NCI-H446 (cell line): Measurements from ENCODE around the gene HVCN1.
A peak's percentile ranks its signal among the peaks of the same experiment; 100 is the strongest.
"Not testable (repeated sequence)": the region's sequence is repeated elsewhere in the genome, so short reads cannot be mapped to it uniquely, and the experiment has no call there.

Source experiments
- DNase-seq, 2 experiments: peaks; one replicate each; lab custom pipeline; 2025; lab: John Stamatoyannopoulos, UW

The HVCN1 gene, protein sequence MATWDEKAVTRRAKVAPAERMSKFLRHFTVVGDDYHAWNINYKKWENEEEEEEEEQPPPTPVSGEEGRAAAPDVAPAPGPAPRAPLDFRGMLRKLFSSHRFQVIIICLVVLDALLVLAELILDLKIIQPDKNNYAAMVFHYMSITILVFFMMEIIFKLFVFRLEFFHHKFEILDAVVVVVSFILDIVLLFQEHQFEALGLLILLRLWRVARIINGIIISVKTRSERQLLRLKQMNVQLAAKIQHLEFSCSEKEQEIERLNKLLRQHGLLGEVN

DNA sequence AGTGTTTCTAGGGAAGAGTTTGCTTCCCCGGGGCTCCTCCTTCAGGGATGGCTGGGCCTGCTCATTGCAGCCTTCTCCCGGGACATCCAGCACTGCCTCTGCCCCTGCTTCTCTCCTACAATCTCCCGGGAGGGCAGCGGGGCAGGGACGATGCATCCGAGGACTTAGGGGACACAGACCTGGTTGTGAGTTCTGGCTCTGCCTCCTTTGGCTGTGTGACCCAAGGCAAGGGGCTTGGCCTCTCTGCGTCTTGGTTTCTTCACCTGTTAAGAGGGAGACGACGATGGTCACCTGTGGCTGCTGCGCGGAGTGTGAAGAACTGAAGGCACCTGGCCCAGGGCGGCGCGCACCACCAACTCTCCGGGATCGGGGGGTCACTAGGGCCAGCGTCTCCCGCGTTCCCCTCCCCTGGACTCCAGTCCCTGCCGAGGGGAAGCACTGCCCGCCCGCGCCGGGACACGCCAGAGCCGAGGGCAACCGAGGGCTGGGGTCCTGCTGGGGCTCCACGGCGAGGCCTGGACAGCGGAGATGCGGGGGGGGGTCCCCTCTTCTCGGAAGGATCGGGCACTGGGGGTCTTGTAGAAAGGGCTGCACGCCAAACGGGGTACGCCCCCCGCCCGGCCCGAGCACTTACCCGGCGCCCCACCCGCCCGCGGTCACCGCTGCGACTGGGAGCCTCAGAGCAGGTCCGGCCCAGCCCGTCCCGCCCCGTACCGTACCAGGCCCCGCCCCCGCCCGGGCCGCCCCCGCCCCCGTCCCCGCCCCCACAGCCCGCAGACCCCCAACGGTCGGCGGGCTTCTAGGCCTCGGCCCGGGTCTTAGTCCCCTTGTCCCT lies at the start of gene HVCN1:
Gene HVCN1 (minus strand): TSS at position 670 of the 835 bp plus-strand sequence. CDS start 5,870 bp downstream, outside the sequence.
- DNase-seq: no peak

DNA sequence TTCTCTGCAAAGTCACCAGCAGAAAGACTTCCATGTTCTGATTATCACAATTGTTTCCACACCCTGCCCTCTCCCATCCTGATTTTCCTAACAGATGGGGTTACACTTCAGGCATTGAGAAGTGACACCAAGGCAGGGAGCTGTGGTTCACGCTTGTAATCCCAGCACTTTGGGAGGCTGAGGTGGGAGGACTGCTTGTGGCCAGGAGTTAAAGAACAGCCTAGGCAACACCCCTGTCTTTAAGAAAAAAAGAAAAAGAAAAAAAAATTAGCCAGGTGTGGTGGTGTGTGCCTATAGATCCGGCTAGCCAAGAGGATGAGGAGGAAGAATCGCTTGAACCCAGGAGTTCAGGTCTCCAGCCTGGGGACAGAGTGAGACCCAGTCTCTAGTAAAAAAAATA lies 48.6 kb upstream of the HVCN1 start:
- DNase-seq: no peak

DNA sequence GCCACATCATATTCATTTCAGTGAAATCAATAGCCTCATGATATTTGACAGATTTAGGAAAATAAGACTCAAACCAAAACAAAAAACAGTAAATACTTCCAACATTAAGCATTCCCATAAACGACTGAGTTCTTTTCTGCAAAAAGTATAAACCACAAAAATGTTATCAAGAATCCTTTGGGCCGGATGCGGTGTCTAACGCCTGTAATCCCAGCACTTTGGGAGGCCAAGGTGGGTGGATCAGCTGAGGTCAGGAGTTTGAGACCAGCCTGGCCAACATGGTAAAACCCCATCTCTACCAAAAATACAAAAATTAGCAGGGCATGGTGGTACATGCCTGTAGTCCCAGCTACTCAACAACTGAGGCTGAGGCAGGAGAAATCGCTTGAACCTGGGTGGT lies 48.1 kb upstream of the HVCN1 start:
- DNase-seq: not testable (repeated sequence)

GRCh38 chr12:110733900-110734299 lies 45.0 kb upstream of the HVCN1 start:
- no peak for DNase-seq

DNA sequence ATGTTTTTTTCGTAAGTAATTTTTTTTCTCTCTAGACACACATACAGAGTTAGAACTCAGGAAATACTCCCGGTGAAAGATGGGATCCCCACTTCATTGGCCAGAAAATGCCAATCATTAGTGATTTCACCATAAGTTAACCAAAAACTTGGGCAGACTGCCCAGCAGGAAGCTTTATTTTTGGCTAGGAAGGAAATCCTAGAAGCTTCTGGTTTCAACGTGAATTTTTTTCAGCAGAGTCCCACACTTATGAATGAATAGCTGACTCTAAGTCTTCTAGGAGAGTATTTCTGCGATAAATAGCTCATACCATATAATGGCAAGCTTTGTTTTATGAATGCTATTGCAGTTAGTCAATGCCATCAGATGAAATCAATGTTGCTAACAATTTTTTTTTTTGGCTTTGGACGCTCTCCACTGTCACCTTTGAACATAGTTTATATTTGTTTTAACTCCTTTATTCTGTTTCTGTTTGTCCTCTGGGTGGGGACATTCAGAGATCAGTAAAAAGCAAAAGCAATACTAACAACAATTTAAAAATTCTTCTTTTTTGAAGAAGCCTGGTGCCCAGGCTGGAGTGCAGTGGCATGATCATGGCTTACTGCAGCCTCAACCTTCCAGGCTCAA lies 44.3 kb upstream of the HVCN1 start:
- peak in 1 of 2 experiments; percentile 24 for DNase-seq

GRCh38 chr12:110732572-110732971 lies 43.7 kb upstream of the HVCN1 start:
- DNase-seq: no peak

DNA sequence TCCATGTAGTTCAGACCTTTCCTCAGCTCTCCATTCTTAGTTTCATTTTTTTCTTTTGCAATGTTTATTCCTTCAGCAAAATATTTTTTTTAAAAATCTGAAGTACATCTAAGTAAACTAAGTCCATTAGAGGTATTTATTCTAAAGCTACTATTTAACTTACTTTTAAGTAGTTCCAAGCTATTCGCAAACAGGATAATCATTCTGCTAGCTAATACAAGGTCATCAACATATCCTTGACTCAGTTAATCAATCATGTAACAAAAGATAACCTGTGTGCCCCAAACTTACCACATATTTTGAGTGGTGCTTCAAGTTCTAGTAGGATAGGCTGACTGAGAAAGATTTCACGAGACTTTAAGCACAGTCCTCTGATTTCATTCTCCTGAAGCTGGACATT lies 42.6 kb upstream of the HVCN1 start:
- DNase-seq: no peak

- no peak for DNase-seq
Observed at GRCh38 chr12:110728628-110729027, 39.7 kb upstream of the HVCN1 start.

DNA sequence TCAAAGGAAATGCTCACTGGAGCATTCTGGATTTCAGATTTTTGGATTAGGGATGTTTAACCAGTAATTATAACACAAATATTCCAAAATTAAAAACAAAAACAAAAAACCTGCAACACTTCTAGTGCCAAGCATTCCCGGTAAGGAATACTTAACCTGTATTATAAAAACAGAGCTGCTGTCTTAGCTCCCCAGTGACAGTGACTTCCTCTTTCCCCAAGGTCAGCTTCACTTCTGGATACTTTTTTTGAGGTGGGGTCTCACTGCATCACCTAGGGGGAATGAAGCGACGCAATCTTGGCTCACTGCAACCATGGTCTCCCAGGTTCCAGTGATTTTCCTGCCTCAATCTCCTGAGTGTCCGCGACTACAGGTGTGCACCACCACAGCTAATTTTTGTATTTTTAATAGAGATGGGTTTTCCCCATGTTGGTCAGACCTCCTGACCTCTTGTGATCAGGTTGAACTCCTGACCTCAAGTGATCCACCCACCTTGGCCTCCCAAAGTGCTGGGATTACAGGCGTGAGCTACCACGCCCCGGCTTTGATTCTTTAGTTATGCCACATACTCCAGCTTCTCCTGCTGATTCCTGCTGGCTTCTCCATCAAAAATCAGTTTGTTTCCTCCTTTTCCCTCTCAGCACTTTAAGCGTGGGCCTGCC lies 37.9 kb upstream of the HVCN1 start:
- no peak for DNase-seq

DNA sequence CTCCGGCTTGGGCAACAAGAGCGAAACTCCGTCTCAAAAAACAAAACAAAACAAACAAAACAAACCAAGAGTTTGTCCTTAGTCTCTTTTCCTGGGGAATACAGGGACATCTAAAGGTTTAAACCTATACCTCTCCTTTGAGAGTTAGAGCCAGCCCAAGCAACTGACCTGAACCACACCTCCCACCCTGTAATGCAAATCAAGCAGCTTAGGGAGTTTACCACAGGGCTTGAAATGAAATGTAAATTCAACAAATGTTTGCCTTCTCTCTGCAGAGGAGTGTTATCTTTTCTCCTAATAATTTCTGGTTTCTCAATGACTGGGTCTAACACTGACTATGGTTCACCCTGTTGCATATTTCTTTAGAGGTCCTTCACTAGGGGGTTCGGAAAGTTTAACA lies 37.1 kb upstream of the HVCN1 start:
- no peak for DNase-seq

GRCh38 chr12:110725267-110725666 lies 36.4 kb upstream of the HVCN1 start:
- no peak for DNase-seq

- DNase-seq: not testable (repeated sequence)
Observed at GRCh38 chr12:110722892-110723291, 34.0 kb upstream of the HVCN1 start.

DNA sequence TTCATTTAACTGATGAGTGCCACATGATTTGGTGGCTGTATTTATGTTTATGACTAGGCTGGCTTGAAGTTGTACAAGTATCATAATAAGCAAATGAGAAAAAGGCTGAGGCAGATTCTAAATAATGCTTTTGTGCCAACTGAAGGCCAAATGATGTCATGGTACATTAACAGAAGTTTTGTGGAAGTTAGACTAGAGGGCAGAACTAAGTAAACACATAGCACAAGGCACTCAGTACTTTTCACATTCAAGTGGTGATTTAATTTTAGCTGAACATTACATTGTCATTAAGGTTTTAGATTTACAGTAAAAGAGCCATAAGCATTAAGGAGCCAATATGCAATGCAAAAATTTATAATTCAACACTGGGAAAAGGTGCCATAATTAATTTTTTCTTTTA lies 32.7 kb upstream of the HVCN1 start:
- DNase-seq: no peak

DNA sequence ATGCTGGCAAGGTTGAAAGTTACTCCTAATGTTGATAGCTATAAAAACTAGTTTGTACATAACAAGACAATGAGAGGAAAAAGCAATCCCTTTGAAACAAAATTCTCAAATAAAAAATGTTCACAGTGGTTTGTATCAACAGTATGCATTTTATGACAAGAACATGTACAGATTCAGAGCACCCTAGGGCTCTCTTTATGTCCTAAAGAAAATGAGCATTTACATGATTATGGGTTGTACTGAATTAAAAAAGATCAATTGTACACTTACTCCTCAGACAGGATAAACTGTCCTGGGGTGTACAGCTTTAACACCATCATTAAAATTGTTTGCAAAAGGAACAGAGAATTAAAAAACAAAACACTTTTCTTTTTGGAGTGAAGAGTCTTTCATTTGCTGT lies 31.6 kb upstream of the HVCN1 start:
- no peak for DNase-seq

- no peak for DNase-seq
Observed at GRCh38 chr12:110718222-110718908, 29.4 kb upstream of the HVCN1 start.

GRCh38 chr12:110717037-110717436 lies 28.1 kb upstream of the HVCN1 start:
- no peak for DNase-seq

GRCh38 chr12:110708917-110709316 lies 20.0 kb upstream of the HVCN1 start:
- DNase-seq: no peak

GRCh38 chr12:110705309-110705708 lies 16.4 kb upstream of the HVCN1 start:
- no peak for DNase-seq

GRCh38 chr12:110704750-110705149 lies 15.8 kb upstream of the HVCN1 start:
- no peak for DNase-seq

DNA sequence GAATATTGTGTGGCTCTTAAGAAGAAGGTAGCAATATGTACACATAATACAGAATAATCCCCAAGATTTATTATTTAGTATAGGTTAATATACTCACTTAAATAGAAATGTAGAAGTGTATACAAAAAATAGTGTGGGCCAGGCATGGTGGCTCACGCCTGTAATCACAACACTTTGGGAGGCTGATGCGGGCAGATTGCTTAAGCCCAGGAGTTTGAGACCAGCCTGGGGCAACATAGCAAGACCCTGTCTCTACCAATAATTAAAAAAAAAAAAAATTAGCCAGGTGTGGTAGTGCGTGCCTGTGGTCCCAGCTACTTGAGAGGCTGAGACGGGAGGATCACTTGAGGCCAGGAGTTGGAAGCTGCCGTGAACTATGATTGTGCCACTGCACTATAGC lies 15.3 kb upstream of the HVCN1 start:
- no peak for DNase-seq

DNA sequence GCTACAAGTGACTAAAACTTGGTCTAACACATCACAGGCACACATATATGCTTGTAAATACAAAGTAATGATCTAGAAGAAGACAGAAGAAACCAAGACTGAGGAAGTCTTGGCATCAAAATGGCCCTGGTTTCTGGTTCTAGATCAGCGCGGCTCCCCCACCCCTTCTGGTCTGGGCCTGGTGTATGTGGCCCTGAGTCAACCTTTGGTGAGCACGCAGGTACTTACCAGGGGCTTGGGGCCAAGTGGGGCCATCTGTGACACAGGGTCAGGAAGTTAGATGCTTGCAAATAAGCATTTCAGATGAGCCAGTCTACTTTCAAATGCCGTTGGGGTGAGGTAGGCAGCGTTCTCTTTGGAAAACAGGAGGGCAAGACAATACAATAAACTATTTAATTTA lies 13.2 kb upstream of the HVCN1 start:
- DNase-seq: no peak
